DMS114 treated with DMSO at 0.1 percent for 48 hours (cell line): Measurements from ENCODE around the gene ADAM15.

Experiments used
- DNase-seq: peaks from one replicate; lab custom pipeline; 2025; ENCODE audit not compliant: unreplicated experiment; lab: John Stamatoyannopoulos, UW

ADAM15 gene

DNA sequence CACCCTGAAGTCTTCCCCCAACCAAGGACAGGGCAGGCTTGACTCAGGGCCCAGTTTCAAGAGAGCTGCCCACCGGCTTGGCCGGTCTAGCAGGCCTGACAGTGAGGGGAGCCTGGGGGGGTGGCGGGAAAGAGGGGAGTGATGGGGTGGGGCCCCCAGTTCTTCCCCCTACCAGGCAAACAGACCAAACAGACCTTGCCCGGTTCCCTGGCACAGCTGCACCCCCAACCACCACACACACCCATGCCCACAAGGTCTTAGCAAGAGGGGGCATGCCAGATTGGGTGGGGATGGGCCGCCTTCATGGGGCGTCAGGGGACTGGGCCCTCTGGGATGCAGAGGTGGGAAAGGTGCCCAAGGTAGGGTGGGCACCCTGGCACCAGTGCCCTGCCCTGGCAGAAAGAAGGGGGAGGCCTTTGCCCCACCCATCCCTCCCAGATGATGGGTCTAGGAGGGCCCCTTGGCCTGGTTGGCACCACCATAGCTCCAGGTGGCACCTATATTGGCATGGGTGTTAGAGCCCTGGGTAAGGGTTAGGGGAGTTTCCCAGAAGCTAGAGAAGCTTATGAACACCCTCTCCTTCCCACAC lies 39.6 kb upstream of the ADAM15 start:
- no peak for DNase-seq

DNA sequence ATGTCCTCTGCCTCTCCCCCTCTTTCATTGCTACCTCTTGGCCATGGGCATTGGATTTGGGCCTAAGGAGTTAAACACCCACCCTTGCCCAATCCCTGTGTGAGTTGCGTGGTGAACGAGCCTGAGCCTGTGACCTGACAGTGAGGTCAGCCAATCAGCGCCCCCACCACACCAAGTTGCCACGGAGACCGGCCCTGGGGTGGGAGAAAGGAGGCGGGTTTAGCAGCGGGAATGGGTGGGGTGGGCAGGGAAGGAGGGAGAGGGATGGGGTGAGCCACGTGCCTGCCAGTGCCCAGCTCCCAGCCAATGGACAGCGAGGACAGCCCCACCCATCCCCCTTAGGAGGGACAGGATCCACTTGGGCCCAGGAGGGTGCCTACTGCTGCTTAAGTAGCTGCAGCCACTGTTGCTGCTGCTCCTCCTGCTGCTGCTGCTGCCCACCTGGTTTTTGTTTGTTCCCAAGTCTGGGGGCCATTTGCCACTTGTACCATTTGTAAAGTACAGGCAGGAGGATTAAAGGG lies 39.0 kb upstream of the ADAM15 start:
- DNase-seq: no peak

DNA sequence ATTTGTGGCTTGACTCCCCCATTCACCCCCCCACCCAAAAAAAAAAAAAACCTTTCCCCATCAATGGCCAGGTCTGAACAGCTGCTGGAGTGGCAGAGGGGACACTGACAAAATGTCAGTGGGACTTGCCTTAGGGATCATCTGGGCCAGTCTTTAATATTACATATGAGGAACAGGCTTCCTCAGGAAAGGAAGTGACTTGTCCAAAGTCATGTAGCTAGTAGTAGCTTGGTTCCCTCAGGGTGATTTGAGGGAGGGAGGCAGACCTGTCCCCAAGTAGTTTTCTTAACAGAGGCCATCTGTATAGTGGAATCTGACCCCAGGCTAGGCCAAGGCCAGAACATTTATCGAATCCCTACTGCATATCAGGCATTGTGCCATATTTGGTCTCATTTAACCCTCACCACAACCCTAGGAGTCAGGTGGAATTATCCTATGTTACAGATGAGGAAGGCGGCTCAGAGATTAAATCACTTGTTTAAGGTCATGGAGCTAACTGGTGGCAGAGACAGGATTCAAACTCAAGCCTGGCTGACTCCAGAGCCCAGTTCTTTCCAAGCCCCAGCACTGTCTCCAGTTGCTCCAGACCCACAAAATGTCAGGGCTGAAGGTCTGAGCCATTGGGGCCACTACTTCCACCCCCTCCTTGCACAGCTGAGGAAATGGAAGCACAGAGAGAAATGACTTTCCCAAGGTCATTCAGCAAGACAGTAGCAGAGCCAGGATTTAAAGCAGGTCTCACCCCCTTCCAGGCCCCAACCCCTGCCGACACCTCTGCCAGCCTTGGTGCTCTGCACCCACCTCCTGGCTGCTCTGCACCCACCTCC lies 38.1 kb upstream of the ADAM15 start:
- no peak for DNase-seq

DNA sequence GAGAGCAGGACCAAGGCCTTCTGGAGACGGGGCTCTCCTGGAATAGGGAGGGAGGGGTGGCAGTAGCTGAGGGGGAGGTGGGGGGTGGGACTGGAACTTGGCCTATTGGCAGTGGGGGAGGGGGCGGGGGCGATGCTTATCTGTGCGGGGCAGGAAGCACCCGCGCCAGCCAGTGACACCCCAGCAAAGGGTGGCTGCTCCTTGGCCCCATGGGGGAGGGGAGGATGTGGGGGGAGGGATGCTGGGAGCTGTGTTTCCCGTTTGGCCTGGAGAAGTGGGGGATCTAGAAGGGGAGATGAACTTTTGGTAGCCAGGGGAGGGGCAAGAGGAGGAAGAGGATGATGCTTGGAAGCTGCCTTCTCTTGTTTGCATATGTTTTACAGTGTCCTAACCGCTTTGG lies 37.5 kb upstream of the ADAM15 start:
- no peak for DNase-seq

DNA sequence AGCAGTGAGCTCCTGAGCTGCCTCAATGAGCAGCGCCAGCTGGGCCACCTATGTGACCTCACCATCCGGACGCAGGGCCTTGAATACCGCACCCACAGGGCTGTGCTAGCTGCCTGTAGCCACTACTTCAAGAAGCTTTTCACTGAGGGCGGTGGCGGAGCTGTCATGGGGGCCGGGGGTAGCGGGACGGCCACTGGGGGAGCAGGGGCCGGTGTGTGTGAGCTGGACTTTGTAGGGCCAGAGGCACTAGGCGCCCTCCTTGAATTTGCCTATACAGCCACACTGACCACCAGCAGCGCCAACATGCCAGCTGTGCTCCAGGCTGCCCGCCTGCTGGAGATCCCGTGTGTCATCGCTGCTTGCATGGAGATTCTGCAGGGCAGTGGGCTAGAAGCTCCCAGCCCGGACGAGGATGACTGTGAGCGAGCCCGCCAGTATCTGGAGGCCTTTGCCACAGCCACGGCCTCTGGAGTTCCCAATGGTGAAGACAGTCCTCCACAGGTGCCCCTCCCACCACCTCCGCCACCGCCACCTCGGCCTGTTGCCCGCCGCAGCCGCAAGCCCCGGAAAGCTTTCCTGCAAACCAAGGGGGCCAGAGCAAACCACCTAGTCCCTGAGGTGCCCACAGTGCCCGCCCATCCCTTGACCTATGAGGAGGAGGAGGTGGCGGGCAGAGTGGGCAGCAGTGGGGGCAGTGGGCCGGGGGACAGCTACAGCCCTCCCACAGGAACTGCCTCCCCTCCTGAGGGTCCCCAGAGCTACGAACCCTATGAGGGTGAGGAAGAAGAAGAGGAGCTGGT lies 36.2 kb upstream of the ADAM15 start:
- DNase-seq: no peak

DNA sequence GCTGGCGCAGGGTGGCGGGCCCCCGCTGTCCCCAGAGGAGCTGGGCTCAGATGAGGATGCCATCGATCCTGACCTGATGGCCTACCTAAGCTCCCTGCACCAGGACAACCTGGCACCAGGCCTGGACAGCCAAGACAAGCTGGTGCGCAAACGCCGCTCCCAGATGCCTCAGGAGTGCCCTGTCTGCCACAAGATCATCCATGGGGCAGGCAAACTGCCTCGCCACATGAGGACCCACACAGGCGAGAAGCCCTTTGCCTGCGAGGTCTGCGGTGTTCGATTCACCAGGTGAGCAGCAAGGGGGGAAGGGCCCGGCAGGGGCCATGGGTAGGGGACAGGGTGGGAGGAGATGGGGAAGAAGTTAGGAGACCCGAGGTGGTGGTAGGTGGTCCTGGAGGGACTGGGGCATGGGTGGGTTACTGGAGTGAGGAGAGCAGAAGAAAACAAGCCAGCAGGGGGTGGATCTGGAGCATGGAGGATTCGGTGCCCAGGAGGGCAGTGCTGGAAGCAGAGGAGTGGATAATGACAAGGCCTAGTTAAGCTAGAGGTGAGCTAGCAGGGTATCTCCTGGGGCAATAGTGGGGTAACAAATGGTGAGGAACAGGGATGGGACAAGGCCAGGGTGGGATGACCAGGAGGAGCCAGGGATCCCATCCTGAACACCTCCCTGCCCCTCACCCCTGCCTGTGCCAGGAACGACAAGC lies 35.4 kb upstream of the ADAM15 start:
- no peak for DNase-seq

DNA sequence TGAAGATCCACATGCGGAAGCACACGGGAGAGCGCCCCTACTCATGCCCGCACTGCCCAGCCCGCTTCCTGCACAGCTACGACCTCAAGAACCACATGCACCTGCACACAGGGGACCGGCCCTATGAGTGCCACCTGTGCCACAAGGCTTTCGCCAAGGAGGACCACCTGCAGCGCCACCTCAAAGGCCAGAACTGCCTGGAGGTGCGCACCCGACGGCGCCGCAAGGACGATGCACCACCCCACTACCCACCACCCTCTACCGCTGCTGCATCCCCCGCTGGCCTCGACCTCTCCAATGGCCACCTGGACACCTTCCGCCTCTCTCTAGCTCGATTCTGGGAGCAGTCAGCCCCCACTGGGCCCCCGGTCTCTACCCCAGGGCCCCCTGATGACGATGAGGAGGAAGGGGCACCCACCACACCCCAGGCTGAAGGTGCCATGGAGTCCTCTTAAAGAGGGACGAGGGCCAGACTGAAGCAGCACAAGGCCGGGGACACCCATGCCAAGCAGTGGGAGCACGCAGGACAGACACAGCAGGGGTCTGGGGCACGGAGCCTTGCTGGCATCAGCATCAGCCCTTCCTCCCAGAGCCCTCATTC lies 34.8 kb upstream of the ADAM15 start:
- DNase-seq: no peak

DNA sequence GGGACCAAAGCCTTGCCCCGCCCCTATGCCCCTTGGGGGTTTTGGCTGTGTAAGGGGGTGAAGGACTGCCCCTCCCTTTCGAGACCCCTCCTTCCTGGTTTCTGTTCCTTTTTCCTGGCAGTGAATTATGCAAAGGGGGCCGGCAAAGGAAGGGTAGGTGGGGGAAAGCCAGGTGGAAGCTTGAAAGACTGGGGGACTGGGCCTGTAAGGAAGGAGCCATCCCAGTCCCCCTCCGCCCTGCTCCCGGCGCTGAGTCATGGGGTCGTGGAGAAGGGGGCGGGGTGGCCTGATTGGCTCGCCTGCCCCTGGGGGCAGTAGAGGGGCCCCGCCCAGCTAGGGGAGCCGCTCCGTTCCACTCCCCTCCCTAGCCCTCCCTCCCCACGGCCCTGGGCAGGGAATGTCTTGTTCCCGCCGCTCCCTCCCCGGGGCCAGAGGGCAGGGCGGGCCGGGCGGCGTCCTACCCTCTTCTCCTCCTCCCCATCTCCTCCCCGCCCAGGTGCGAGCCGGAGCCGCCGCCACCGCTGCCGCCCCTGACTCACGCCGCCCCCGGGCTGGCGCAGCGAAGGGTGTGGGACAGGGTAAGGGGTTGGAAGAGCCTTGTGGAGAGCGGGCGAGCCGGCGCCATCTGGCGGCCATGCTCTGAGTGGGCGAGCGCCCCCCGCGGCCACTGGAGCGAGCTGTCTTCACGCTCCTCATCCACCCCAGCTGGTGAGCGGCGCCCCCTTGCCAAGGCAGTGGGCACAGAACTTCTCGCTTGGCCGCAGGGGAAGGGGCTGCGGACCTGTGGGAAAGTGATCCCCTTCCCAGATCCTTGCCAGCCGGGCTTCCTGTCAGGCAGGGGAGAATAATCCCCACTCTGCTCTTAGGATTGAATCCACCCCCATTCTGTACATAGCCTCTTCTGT lies 33.8 kb upstream of the ADAM15 start:
- DNase-seq: peak; percentile 63

DNA sequence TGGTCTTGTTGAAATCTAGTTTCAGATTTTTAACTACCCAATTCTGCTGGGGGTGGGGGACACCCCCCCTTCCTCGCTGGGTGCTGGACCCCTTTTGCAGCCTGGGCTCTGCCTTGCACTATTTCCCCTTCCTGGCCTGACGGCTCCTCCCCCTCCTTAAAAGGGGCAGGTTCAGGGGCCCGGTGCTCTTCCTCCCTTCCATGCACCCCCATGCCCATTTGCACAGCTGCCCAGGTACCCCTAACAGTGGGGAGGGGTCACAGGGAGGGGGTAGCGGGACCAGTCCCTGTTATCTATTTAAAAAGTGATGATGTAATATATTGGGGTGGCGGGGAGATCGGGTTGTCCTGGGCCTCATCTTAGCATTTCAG lies 33.2 kb upstream of the ADAM15 start:
- no peak for DNase-seq

DNA sequence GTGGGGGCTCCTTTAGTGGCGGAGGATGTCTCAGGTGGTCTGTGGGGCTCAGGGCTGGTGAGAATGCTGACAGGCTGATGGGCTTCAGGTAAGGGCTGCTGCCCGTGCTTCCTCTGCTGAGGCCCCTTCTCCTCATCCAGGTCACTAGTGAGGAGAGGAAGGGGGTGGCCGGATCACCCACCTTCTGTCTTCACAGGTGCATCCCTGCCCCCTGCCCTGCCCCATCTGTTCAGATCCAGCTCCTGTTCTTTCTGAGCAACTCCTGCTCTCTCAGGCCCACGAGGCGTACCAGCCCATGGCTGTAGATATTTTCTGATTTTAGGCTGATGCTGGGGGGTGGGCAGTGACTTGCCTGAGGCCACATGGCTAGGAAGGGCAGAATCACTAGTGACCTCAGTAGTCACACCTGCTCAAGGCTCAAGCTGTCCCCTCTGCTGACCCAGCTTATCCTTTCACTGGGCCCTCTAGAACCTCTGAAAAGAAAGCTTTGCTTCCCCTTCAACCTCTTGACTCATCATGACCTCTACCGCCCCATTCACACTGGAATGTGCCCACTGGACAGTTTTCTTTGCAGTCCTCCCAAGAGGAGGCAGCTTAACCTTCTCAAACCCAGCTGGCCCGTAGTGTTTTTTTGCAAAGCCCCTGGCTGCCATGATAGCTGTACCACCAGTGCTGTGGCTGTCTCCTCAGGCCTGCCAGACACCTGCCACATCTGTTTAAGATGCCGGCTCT lies 32.3 kb upstream of the ADAM15 start:
- no peak for DNase-seq

DNA sequence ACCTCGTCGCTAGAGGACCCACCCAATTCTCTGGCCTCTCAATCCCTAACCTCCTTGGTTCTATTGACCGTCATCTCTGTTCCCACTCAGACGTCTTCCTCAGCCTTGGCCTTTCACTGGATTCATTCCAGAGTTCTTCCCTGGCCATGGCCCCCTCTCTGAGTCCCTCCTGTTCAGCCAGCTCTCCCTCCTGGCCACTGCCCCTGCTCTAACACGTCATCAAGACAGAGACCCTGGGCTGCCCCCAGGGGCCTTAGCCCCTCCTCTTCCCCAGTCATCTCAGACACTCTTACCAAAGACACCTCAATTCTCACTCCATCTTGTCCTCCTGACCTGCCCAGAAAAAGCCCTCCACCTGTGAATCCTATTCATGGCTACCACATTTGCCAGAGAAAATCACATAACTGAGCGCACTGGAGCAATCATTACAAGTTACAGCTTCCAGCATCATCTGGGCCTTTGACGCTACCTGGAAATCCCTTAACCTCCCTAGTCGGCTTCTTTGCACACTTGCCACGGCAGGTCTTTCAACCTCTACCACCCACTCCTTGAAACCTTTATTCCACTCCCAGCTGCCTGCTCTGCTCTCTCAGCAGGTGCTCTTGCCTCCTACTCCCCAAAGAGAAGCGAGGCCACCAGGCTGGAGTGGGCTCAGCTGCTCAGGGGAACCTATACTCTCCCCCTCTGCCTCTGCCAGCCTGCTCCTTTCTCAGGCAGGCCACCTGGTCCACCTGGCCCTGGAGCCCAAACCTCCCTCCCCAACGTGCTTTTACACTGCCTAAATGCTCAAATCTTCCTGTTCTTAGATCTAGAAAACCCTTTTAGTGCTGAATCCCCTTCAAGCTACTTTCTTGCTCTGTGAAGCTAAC lies 31.5 kb upstream of the ADAM15 start:
- DNase-seq: no peak

DNA sequence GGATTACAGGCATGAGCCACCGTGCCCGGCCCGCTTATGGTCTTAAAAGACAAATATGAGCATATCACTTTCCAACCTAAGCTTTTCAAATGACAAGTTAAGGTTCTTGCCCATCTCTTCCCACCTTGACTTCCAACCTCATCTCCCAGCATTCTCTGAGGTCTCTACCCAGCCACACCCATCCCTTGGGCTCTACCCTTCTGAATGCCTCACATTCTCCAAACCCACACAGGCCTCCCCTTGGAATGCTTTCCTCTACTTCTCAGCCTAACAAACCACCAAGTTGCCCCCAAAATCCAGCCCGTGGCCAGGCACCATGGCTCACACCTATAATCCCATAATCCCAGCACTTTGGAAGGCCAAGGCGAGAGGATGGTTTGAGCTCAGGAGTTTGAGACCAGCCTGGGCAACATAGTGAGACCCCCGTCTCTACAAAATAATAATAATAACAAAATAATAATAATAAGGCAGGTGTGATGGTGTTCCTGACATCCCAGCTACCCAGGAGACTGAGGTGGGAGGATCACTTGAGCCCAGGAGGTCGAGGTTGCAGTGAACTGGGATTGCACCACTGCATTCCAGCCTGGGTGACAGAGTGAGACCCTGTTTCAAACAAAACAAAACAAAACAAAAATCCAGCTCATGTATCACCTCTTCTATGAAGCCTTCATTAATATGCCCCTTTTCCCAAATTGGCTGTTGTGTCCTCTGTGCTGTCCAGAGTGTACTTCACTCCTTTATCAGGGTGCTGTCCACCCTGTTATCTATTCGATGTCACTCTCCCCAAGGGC lies 28.8 kb upstream of the ADAM15 start:
- no peak for DNase-seq

DNA sequence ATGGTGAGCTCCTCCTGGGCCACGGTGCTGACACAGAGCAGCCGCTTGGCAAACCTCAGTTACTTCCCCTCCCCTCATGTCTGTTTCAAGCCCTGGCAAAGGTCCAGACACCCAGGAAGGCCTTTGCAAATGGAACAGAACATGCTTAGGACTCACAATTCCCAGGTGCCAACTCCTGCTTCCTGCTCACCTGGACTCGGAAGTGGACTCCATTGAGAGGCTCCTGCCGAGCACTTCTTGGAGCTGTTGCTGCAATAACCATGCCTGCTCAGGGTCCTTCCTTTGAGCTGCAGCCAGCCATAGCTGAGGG lies 28.2 kb upstream of the ADAM15 start:
- DNase-seq: no peak

DNA sequence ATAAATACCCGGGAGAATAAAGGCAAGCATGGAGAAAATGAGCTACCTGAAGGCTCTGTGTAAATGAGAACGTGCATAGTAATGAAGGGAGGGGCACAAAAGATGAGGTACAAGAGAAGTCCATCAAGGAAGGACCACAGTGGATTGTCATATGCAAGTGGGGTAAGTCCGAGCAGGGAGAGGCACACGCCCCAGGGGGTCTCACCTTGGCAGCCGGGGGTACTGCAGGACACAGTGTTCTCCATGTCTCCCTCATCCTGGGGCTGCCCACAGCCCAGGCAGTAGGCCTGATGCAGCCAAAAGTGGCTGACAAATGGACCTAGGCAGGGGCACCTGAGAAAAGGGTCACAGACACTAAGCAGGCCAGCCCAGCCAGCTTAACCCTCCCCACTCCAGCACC lies 27.5 kb upstream of the ADAM15 start:
- no peak for DNase-seq

DNA sequence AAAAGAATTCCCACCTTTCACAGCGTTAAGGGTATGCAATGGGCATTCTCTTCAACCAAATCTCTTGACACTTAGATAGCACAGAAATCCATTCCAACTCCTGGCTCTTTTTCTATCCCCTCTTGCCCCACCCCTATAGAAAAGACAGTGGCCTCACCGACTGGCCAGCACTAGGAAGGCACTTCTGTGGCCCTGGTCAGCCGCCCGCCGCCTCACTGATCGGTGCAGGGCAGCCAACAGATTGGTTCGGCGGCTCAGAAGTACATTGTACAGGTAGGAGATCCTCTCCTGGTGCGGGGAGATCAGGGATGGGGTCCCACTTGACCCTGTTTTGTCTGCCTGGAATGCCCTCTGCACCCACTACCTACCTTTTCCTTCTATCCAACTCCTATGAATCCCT lies 26.8 kb upstream of the ADAM15 start:
- no peak for DNase-seq

DNA sequence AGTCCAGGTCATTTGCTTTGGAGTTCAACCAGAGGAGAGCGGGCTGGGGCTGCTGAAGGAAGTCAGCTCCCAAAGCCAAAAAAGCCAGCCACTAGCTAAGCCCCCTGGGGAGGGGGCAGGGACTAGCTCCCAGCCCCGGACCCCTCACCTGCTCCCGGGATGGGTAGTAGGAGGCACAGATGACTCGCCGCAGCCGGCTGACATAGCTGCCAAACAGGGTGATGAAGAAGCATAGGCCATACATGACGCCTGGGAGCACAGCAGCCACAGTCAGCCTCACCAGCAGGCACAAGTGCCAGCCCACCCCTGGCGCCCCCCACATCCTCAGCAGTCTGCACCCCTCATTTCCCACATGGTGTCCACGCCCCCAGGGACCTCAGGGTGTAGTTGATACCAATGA lies 25.0 kb upstream of the ADAM15 start:
- DNase-seq: no peak

DNA sequence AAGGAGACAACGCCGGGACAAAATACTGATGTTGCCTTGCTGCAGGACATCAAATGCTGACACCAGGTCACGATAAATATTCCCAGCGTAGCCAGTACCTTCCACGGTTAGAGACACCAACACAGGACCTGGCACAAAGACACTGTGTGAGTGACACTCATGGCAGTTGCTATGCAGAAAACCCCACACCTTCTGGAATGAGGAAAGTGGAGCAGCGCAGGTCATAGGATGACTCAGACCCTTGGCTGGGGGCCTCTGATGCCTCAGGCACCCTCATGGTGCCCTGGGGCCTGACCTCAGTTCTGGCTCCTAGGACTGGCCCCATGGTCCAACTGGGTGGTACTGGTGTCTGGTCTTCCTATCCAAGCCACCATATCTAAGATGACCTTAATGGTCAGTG lies 24.5 kb upstream of the ADAM15 start:
- no peak for DNase-seq
